Measurements from ENCODE around the gene SCARB1.

SCARB1 gene

DNA sequence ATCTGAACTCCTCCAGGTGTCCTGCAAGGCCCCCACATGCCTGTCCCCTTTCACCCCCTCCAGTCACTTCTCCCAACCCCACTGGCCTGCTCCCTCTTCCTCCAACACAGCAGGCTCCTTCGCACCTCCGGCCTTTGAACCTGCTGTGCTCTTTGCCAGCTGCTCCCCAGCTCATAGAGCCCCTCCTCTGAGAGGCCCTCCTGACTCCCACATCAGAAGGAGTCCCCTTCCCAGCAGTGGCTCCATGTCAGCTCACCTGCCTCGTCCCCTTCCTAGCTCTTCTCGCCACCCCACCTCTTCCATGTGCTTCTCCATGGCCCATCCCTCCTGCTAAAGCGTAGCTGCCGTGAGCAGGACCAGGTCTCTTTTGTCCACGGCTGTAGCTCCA is 22.1 kb downstream of the SCARB1 start:
- DNase-seq = peak; percentile 50

DNA sequence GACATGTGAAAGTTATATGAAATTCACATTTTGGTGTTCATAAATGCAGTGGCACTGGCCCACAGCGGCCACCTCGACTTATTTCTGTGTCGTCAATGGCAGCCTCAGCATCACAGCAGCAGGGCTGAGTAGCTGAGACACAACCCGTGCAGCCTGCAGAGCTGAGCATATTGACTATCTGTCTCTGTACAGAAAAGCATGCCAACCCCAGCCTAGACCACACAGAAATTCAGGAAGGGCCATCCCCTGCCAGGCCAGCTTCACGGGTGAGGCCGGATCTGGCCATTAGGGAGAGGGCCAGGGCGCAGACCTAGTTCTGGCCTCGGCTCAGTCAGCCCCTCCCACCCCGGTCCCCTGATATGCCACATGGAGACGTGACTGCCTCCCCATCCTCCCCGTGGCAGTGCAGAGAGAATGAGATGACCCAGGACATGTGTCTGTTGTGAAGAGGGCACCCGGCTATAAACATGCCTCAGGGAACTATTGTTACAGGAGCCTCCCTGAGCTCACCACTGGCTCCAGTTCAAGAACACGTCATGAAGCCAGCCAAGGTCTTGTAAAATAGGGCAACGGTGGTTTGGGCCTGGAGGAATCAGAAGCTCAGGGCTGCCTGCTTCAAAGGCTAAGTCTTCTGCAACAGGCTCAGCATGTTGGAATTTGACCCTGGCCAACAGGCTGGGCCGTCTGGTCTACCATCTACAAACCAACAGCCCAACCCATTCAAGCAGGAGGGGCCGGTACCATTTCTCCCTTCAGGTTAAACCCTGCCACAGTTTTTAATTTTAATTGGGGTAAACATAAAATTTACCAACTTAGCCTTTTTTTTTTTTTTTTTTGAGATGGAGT is 25.5 kb downstream of the SCARB1 start:
- DNase-seq = peak; percentile 86

DNA sequence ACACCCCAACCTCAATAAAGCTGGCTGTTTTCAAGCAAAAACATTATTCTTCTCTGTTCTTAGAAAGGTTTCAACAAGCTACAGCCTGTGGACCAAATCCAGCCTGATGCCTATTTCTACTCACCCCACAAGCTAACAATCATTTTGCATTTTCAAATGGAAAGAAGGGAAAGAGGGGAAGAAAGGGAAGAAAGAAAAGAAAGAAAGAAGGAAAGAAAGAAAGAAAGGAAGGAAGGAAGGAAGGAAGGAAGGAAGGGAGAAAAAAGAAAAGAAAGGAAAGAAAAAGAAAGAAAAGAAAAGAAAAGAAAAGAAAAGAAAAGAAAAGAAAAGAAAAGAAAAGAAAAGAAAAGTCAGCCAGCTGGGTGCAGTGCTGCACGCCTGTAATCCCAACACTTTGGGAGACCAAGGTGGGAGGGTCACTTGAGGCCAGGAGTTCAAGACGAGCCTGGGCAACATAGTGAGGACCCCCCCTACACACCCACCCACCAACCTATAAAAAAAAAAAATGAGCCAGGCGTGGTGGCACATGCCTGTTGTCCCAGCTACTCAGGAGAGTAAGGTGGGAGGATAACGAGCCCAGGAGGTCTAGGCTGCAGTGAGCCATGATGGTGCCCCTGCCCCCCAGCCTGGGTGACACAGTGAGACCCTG is 26.3 kb downstream of the SCARB1 start:
- no peak for DNase-seq

DNA sequence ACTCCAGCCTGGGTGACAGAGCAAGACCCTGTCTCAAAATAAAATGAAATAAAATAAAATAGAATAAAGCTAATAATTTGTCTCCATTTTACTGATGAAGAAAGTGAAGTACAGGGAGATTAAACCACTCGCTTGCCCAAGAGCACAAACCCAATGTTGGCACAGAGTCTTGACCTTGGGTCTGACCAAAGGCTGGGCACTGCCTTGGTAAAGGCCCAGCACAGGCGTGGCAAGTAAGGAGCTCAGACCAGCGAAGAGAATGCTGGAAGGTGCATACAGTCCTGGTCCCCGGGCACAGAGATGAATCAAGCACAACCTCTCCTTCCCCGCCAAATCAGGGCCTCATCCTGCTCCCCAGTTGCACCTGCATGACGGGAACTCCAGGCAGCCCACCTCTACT is 26.9 kb downstream of the SCARB1 start:
- DNase-seq = no peak

DNA sequence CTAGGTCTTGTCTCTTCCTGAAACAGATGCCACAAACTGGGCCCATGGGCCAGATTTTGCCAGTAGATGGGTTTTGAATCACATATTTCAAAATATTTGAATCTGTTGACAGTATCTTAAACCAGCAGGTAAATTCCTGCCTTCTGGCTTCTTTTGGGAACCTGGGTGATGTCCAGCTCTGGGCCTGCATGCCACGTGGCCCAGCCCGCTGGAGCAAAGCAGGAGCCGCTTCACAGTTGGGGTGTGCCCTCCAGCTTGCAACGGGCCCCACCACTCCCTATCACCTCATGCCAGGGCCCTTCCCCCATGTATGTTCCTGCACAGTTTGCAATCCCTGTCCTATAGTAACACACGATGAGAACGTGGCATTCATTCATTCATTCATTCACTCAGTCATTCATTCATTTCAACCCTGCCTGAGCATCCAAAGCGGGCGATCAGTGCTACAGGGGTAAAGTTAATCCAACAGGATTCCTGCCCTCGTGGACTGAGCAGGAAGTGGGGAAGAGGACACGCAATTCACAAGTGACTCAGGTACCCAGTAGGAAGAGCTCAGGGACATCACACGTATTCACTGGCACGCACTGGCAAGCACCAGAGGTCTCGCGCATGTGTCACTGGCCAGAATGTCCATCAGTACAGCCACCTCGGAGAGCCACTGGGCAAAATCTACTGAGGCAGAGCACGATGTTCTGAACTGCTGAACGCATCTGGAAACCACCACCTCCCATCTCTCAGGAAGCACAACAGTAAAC is 27.8 kb downstream of the SCARB1 start:
- DNase-seq = no peak

DNA sequence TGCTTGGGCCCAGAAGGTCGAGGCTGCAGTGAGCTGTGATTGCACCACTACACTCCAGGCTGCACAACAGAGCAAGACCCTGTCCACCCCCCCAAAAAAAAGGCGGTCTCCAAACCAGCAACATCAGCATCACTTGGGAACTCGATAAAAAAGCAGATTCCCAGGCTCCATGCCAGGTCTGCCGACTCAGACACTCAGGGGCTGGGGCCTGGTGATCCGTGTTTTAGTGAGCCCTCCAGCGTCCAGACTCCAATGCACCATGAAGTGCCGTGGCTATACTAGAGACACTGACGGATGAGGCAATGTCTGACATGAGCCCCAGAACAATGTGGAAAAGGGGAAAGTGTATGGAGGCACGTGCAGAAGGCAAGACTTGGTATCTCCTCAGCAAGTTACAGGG is 28.8 kb downstream of the SCARB1 start:
- DNase-seq = no peak

DNA sequence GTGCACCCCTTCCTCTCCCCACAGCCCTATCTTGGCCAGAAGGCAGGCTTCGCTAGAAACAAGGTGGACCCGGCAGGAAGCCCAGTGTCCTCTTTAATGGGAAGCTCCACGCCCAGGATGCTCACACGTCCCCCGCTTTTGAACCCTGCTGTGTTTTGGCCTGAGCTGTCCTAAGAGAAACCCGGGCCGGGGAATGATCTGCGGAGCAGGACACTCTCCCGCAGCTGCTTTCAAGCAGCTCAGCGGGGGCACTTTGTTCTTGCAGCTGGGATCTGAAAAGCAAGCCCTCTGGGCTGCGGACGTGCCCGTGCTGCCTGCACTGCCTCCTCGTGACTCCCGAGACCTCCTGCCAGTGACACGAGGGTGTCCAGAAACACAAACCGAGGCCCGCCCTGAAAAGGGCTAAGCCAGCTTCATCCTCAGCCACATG is 30.0 kb downstream of the SCARB1 start:
- DNase-seq = peak; percentile 97

DNA sequence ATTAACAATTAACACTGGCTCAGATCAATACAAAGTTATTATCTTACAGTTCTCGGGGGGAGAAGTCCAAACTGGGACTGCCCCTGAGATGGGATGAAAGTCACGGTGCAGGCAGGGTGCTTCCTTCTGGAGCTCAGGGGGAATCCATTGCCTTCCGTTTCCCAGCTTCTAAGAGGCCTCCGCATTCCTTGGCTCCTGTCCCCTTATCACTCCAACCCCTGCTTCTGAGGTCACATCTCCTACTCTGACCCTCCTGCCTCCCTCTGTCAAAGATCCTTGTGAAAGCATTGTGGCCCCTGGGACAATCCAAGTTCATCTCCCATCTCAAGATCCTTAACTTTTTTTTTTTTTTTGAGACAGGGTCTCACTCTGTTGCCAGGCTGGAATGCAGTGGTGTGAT is 30.8 kb downstream of the SCARB1 start:
- no peak for DNase-seq

DNA sequence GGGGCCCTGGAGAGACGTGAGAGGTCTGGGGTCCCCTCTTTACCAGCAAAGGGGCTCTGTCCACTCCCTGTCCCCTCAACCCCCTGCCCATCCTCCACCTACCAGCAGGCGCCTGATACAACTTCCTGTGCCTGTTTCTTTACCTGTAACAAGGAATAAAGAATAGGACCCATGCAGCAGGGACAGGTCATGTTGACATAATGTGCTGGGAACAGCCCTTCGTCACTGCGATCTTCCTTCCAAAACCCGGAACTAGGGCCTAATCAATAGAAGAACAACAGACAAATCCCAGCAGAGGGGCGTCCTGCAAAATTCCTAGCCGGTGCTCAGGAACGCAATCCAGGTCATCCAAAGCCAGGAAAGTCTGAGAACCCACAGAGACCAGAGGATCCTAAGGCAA is 32.1 kb downstream of the SCARB1 start:
- DNase-seq = no peak

DNA sequence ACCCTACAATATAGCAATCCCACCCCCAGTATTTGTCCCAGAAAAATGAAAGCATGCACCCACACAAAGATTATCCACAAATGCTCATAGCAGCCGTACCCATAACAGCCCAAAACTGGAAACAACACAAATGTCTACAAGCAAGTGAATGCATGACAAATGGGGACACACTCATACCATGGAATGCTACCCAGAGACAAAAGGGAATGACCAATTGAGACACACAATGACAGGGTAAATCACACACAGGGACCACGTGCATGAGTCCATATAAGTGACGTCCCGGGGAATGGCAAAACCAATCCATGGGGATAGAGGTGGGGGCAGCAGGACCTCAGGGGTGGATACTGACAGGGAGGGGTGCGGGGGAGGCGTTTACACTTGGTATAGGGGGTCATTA is 33.4 kb downstream of the SCARB1 start:
- no peak for DNase-seq

DNA sequence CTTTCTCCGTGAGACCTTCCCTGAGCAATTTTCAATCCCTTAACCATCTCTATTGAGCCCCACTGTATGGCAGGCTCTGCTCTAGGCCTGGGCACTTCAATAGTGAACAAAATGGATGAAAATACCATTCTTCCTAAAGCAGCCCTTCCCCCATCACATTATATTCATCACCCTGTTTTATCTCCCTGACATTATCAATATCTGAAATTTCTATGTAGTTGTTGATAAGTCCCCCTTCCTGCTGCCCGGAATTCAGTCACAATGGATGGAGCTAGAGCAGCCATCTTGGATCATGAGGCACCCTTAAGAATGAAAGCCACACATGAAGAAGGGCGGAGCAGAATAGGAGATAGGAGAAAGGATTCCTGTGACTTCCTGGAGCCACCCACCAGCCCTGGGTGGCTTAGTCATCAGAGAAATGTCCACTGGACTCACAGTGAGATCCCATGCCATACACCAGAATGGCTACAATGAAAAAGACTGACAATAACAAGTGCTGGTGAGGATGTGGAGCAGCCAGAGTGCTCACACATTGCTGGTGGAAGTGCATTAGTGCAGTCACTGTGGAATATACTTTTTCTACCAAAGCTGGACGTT is 33.9 kb downstream of the SCARB1 start:
- DNase-seq = no peak

DNA sequence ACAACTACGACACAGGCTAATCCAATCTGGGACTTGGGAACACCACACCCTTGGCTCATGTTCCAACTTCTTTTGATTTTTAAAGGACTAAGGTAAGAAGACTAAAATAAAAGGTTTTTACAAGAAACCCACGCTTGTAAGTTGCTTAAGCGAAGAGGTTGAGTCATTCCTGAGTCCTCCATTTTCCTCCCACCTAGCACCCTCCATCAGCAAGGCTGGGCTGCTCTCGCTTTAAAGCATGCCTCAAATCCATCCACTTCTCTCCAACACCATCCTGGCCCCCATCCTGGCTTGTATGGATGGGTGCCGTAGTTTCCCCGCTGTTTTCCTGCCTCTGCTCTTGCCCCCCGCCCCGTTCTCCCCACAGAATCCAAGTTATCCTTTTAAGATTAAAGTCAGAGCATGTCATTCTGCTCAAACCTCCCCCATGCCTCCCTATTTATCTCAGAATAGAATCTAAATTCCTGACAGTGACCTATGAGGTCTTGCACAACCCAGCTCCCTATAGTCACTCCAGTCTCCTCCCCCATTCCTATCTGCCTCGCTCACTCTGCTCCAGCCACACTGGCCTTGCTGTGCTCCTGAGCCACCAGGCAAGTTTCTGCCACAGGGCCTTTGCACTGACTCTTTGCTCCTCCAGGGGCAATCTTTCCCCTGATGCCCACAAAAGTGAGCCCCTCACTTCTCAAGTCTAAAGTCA is 34.5 kb downstream of the SCARB1 start:
- no peak for DNase-seq

DNA sequence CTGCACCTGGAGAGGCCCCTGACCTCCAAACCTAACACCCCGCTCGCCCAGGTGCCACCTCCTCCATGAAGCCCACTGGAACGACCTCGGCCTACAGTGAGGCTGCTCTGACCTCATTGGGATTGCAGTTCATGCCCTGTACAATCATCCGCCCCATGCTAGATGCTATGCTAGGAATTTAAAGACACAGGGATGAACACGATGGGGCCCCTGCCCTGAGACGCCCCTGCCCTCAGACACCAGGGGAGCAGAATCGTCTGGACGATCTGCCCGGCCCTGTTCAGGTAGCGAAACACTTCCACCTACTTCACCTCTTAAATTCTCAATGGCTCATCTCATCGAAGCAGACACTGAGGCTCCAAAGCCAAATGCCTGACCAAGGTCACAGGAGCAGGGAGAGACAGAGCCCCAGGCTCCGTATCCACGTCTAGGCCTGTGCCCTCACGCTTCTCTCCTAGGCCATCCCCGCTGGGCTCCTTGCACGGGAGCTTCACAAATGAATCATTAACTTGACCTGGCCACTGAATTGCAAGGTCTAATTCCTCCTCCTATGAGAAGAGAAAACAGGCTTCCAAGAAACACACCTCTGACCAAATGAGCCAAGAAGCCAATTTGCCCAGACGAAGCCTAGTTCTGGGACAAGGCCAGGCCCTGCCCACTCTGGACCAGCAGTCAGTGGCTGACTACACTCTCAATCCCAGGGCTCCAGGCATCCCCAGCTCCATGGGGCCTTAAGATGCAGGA is 35.2 kb downstream of the SCARB1 start:
- no peak for DNase-seq

DNA sequence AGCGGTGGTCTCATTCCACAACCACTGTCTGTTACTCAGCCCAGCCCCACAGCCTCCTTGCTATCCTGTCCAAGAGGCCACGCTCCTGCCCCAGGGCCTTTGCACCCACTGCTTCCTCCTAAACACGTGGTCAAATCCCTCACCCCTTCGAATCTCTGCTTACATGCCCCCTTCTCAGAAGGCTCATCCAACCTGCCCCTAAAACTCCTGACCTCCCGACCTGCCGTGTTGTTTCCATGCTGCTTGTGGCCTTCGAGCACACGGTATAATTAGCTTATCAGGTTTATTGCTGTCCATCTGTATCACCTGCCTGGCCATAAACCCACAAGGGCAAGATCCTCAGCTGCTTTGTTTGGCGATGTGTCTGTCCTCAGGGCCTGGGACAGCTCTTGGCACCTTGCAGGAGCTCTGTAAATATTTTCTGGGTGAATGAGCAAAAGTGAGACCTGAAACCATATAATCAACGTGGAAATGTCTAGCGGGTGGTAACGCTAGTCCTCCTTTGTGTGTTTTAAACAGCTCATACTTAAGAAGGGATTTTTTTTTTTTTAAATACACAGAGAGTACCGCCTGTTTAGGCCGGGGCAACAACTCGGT is 36.0 kb downstream of the SCARB1 start:
- no peak for DNase-seq

DNA sequence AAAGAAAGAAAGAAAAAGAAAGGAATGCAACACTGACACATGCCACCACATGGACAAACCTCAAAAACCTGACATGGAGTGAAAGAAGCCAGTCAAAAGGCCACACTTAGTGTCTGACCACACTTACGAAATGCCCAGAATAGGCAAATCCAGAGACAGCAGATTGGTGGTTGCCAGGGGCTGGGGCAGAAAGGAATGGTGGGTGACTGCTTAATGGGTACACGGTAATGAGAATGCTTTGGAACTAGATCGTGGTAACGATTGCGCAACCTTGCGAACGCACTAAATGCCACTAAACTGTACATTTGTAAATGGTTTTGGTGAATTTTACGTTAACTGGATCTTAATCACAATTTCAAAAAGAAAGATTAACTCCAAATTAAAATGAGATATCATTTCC is 39.5 kb downstream of the SCARB1 start:
- no peak for DNase-seq

DNA sequence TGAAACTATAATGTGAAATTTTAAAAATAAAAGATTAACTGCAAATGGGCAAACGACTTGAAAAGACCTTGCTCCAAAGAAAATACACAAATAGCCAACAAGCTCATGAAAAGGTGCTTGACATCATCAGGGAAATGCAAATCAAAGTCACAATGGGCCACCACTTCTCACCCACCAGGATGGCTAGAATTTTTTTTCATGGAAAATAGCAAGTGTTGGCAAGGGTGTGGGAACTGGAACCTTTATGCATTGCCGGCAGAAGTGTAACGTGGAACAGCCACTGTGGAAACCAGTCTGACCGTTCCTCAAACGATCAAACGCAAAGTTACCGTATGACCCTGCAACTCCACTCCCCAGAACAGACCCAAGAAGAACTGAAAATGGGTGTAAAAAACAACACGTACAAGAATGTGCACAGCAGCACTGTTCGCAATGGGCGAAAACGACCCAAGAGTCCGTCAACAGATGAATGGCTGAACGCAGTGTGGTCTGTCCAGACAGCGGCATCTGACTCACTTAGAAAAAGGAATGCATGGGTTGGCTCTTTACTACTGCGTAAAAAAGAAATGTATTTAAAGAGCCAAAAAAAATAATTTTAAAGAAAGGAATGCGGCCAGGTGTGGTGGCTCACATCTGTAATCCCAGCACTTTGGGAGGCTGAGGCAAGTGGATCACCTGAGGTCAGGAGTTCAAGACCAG is 40.2 kb downstream of the SCARB1 start:
- DNase-seq = no peak

DNA sequence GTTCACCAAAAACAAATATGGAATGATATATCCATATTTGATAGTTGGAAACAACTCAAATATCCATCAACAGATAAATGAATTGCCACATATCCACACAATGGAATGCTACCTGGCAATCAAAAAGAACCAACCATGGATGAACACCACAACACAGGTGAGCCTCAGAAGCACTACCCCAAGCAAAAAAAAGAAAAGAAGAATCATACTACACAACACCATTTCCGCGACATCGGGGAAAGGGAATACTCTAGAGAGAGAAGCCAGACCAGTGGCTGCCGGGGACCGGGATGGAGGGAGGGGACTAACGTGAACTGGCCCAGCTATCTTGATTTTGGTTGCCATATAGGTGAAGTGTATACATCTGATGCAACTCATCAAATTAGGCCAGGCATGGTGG is 41.4 kb downstream of the SCARB1 start:
- no peak for DNase-seq

DNA sequence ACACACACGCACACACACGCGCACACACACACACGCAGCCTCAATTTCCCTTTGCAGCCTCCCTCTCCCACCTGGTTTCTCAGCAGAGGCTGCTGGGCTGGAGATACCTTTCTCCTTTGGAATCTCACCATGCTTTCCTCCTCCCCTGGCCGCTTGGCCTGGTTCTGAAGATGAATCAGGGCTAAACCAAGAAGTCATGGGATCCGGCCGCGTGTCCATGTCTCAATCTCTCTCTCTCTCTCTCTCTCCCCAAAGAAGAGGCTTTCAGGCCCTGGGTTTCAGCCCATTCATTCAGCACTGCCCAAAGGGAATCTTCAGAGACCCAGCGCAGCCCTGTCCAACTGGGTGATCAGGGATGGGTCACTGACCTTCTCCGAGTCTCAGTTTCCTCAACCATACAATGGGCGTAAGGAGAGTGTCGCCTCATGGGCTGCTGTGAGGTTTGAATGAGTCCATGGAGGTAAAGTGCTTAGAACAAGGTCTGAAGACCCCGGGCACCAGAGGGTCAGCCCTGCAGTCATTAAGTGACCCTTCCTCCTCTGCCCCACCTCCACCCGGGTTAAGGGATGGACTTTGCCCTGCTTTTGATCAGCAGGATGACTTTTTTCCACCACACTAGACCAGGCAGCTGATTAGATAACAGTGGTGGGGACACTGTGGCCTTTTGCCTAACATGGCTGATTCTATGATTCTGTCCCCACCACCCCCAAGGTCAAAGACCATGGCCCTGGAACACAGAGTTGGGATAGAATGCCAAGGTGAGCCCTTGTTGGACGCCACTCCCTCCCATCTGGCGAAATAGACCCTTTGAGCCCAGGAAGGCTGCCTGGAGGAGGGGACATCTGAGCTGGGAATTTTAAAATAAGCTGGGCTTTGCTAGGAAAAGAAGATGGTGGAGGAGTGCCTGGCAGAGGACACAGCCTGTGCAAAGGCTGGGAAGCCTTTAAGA is 42.1 kb downstream of the SCARB1 start:
- DNase-seq = no peak

DNA sequence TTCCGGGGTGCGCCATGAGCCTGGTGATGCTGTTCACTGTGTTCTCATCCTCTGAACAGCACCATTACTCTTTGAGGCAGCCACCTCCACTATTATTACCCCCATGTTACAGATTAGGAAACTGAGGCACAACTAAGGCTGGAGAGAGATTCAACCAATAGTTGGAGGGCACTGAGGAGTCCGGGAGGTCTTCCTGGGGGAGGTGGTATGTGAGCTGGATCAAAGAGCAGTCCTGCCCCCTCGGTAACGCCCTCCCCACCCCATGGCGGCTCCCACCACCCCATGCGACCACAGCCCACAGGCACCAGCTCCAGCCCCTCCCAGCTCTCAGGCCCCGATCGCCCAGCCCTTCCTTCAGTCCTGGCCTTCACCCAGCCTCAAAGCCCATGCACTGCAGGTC is 43.5 kb downstream of the SCARB1 start:
- no peak for DNase-seq

DNA sequence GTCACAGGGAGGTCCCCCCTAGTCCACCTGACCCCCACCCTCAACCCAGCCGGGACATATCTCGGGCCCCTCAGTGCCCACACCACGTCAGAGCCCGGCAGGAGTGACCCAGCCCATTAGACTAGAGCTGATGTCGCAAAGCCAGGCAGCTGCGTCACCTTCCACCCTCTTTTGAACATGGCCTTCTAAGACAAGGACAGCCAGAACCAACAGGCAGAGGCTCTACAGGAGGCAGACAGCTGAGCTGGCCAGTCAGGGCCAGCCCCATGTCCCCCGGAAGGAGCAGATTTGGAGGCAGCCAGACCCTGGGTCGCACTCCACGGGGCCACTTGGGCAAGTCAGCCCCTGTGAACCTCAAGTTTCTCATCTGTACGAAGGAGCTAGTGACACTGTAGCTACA is 44.1 kb downstream of the SCARB1 start:
- DNase-seq = no peak

Data from NCI-H345 (cell line).